C4-2B (cell line): ENCODE measurements around the gene ARHGAP21.

ENCODE experiments used
- ZFX ChIP-seq: fragments of 450-650 bp; IDR thresholded peaks from 2 replicates; pipeline ENCODE4 v1.6.1; 2017
- TF ChIP-seq, protein P1 (sequence below): fragments of 450-650 bp; conservative IDR thresholded peaks from 2 replicates; pipeline ENCODE4 v1.5.1; 2017; ENCODE audit warnings: mild to moderate bottlenecking

DNA sequence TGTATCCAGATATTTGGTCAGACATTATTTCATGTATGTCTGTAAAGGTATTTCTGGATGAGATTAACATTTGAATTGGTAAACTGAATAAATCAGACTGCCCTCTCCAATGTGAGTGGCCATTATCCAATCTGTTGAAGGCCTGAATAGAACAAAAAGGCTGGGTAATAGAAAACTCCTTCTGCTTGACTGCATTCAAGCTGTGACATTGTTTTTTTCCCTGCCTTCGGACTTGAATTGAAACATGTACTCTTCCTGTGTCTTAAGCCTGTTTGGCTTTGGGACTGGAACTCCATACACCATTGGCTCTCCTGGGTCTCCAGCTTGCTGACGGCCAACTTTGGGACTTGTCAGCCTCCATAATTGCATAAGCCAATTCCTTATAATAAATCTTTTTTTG is 36.0 kb upstream of the ARHGAP21 start:
- TF ChIP-seq, protein P1, sequence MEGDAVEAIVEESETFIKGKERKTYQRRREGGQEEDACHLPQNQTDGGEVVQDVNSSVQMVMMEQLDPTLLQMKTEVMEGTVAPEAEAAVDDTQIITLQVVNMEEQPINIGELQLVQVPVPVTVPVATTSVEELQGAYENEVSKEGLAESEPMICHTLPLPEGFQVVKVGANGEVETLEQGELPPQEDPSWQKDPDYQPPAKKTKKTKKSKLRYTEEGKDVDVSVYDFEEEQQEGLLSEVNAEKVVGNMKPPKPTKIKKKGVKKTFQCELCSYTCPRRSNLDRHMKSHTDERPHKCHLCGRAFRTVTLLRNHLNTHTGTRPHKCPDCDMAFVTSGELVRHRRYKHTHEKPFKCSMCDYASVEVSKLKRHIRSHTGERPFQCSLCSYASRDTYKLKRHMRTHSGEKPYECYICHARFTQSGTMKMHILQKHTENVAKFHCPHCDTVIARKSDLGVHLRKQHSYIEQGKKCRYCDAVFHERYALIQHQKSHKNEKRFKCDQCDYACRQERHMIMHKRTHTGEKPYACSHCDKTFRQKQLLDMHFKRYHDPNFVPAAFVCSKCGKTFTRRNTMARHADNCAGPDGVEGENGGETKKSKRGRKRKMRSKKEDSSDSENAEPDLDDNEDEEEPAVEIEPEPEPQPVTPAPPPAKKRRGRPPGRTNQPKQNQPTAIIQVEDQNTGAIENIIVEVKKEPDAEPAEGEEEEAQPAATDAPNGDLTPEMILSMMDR = no peak
- no peak for TF ChIP-seq ZFX
